DOHH2 (cell line): Measurements from ENCODE around the gene SLC39A2.

Source experiments
- CTCF ChIP-seq: fragments of 200-600 bp; sonication (generic); IDR thresholded peaks from one replicate; pipeline ENCODE4 v1.5.1; 2014; ENCODE audit warnings: antibody characterized with exemption, mild to moderate bottlenecking, low read depth, low read length; ENCODE audit not compliant: poor library complexity, severe bottlenecking
- EZH2phosphoT487 ChIP-seq: fragments of 200-600 bp; sonication (generic); IDR thresholded peaks from 2 replicates; pipeline ENCODE4 v1.6.1; 2017; ENCODE audit warnings: borderline replicate concordance, mild to moderate bottlenecking, antibody characterized with exemption, low read length, moderate library complexity, mixed read lengths

DNA sequence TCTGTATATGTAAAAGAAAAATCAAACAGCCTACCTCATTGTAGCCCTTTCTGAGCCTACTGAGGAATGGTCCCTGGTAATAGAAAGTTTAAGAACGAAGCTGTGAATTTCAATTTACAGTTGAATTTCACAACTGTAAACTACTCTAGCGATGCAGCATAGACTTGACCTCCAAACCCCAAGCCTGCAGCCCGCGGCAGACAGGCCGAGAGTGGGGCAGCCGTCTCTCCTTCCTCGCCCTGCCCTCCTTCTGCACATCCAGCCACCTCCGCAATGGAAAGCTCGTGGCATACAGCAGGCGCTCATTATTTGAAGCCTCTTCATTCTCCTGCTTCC lies 28.5 kb upstream of the SLC39A2 start:
- TF ChIP-seq CTCF (no peak), EZH2phosphoT487 (no peak)
